NCI-H2227 treated with DMSO at 0.1 percent for 48 hours (cell line): ENCODE results near the gene PTPRM.
"Not testable (repeated sequence)": the region's sequence is repeated elsewhere in the genome, so short reads cannot be mapped to it uniquely, and the experiment has no call there.

Experiments used
- DNase-seq: peaks from one replicate; lab custom pipeline; 2025; lab: John Stamatoyannopoulos, UW

PTPRM gene

GRCh38 chr18:8428951-8429350 lies 861.8 kb downstream of the PTPRM start:
- DNase-seq: no peak

GRCh38 chr18:8431036-8431435 lies 863.9 kb downstream of the PTPRM start:
- DNase-seq: no peak

- DNase-seq: no peak
Observed at GRCh38 chr18:8433323-8433722, 866.2 kb downstream of the PTPRM start.

- no peak for DNase-seq
Observed at GRCh38 chr18:8433771-8434170, 866.7 kb downstream of the PTPRM start.

- DNase-seq: no peak
Observed at GRCh38 chr18:8435376-8435775, 868.3 kb downstream of the PTPRM start.

- DNase-seq: no peak
Observed at GRCh38 chr18:8439055-8439454, 871.9 kb downstream of the PTPRM start.

- no peak for DNase-seq
Observed at GRCh38 chr18:8443505-8443904, 876.4 kb downstream of the PTPRM start.

GRCh38 chr18:8446936-8447335 lies 879.8 kb downstream of the PTPRM start:
- DNase-seq: not testable (repeated sequence)

- no peak for DNase-seq
Observed at GRCh38 chr18:8448130-8448529, 881.0 kb downstream of the PTPRM start.

- DNase-seq: no peak
Observed at GRCh38 chr18:8450013-8450412, 882.9 kb downstream of the PTPRM start.

GRCh38 chr18:8450898-8451665 lies 884.0 kb downstream of the PTPRM start:
- DNase-seq: no peak

GRCh38 chr18:8453528-8453927 lies 886.4 kb downstream of the PTPRM start:
- DNase-seq: no peak

- no peak for DNase-seq
Observed at GRCh38 chr18:8454136-8454535, 887.0 kb downstream of the PTPRM start.

- no peak for DNase-seq
Observed at GRCh38 chr18:8455661-8456614, 888.8 kb downstream of the PTPRM start.
